ENCODE measurements around the gene RAB29. TPM values are rescaled to one million over a fixed set of nuclear protein-coding genes. Genes with fewer than 3 reads are reported as not detected.

The RAB29 gene
- total and polyA plus RNA-seq, 2 donors (not counting 3 experiments of a cell fraction or from before 2014, with no cell fraction given), result 18.1 to 18.8 TPM

DNA sequence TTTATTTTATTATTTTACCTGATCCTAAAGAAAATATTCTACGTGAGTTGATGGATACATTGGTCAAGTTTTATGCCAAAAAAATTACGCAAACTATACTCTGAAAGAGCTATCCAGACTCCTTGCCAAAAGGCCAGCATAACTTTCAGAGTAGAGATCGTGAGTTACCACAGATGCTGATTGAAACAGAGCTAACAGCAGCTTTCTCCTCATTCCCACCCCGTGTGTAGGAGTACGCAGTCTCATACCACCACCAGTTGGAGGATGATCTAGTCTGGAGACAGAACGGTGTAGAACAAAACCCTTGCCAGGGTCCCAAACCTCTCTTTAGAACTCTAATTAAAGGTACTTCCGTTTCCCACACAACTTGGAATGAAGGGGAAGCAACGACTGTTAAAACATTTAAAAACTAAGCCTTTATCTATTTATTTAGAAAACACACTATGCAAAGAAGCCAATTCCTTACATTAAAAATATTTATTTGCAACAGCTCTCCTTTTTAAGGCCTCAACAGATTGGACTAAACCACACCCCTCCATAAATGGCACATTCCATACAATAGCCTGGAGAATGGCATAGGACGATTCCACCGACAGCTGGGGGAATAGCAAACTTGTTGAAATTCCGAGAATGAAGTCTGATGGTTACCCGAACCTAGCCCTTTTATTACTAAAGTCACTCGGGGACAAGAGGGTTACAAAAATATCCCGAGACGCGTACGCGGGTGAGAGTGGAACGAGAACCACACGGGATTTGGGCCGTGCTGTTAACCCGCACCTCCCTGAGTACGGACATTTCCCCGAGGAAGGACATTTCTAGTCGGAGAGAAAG, 26.7 kb downstream of the RAB29 start:
- DNase-seq (ENCODE audit: low read depth, low spot score) (no peak), FAIRE-seq (peak; percentile 61)
- dilution Hi-C loops (cut with MboI; ENCODE audit: extremely low pct_ligation_motif_present, low sequenced_read_pairs), result no loop called here
- H3K4me1 ChIP-seq (ENCODE audit: control insufficient read depth, extremely low read depth, insufficient read depth, low read length), result peaks cover 28% of the 10 kb centered on the region
- no peaks in the 10 kb centered on the region for H3K9me3 ChIP-seq (replicated peaks; ENCODE audit: control insufficient read depth, insufficient read depth, low read length)
- H3K9ac ChIP-seq (replicated peaks; ENCODE audit: extremely low read depth, insufficient read depth, low read length), result peak overlapping the region; percentile 91
- H2AFZ ChIP-seq (ENCODE audit: low read depth, low read length), result peak overlapping the region; percentile 7
- BruUV-seq (replicated peaks), result TSS peak; percentile 43
- peaks cover 59% of the 10 kb centered on the region for H3K79me2 ChIP-seq (ENCODE audit: control insufficient read depth, insufficient read depth, low read length)
- peaks cover 0 to under 1% of the 10 kb centered on the region in 2 experiments for H3K27me3 ChIP-seq (ENCODE audit: control insufficient read depth in 2 of 2, insufficient read depth in 2 of 2, low read length in 2 of 2)
- POLR2A ChIA-PET, result interaction anchor here (0.5 to 0.6 kb wide), 2 partner anchors 27 to 53 kb away, joined by 3 read pairs; no protein-coding TSS in a partner anchor
- H3K4me3 ChIP-seq (replicated peaks in 1 of 3; ENCODE audit: insufficient read depth in 1 of 3, low read depth in 1 of 3, low read length in 3 of 3), result peak overlapping the region; percentile 64 to 86 (median 77)
- intact Hi-C loops (cut with micrococcal nuclease), result no loop called here
- TF ChIP-seq, protein P1, sequence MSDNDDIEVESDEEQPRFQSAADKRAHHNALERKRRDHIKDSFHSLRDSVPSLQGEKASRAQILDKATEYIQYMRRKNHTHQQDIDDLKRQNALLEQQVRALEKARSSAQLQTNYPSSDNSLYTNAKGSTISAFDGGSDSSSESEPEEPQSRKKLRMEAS (IDR thresholded peaks at IDR 0.05; ENCODE audit: insufficient read depth, insufficient read length), result no peak
- TF ChIP-seq EZH2 (IDR thresholded peaks at IDR 0.05; ENCODE audit: borderline replicate concordance, low read depth, low read length, severe bottlenecking), result no peak
- TF ChIP-seq, protein P2, sequence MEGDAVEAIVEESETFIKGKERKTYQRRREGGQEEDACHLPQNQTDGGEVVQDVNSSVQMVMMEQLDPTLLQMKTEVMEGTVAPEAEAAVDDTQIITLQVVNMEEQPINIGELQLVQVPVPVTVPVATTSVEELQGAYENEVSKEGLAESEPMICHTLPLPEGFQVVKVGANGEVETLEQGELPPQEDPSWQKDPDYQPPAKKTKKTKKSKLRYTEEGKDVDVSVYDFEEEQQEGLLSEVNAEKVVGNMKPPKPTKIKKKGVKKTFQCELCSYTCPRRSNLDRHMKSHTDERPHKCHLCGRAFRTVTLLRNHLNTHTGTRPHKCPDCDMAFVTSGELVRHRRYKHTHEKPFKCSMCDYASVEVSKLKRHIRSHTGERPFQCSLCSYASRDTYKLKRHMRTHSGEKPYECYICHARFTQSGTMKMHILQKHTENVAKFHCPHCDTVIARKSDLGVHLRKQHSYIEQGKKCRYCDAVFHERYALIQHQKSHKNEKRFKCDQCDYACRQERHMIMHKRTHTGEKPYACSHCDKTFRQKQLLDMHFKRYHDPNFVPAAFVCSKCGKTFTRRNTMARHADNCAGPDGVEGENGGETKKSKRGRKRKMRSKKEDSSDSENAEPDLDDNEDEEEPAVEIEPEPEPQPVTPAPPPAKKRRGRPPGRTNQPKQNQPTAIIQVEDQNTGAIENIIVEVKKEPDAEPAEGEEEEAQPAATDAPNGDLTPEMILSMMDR (IDR thresholded peaks at IDR 0.05; ENCODE audit: extremely low read depth in 1 of 2, insufficient read depth in 1 of 2, low read depth in 1 of 2, low read length in 2 of 2), result no peak
- TF ChIP-seq MYC (IDR thresholded peaks at IDR 0.05; ENCODE audit: low read depth, low read length), result no peak
- TF ChIP-seq POLR2AphosphoS5 (IDR thresholded peaks at IDR 0.05; ENCODE audit: insufficient read depth, low read depth, low read length), result no peak
- no peak for TF ChIP-seq JUN (IDR thresholded peaks at IDR 0.05; ENCODE audit: borderline replicate concordance, insufficient read depth, insufficient read length, low read depth)
- no peak for TF ChIP-seq GATA2 (IDR thresholded peaks at IDR 0.05; ENCODE audit: insufficient read depth, insufficient read length, low read depth, low read length)
- TF ChIP-seq FOS (IDR thresholded peaks at IDR 0.05; ENCODE audit: borderline replicate concordance, insufficient read depth, low read length), result no peak
- TF ChIP-seq POLR2A (IDR thresholded peaks at IDR 0.05; ENCODE audit: low read depth, low read length), result no peak
- CTCF ChIA-PET, result interaction anchor here (0.5 to 2.5 kb wide), 7 partner anchors 15 to 244 kb away, joined by 3 to 12 read pairs (median 6); partner anchors contain the start of genes CDK18 and RAB29
- H3K4me2 ChIP-seq (ENCODE audit: insufficient read depth, low read length), result peak overlapping the region; percentile 96
- no peaks in the 10 kb centered on the region for H3K9me1 ChIP-seq (replicated peaks; ENCODE audit: control insufficient read depth, extremely low read depth, insufficient read depth, low read length)
- peaks cover 1% of the 10 kb centered on the region for H4K20me1 ChIP-seq (replicated peaks; ENCODE audit: control insufficient read depth, extremely low read depth, insufficient read depth, low read length)
- peak overlapping the region; percentile 97 for H3K27ac ChIP-seq (ENCODE audit: insufficient read depth, low read depth, low read length)
- H3K36me3 ChIP-seq (ENCODE audit: control insufficient read depth in 2 of 2, extremely low read depth in 1 of 2, insufficient read depth in 2 of 2, low read length in 2 of 2), result no peaks in the 10 kb centered on the region

Data from endothelial cell of umbilical vein (primary cell).